Measurements from ENCODE around the gene CDC25B. TPM values are rescaled to one million over a fixed set of nuclear protein-coding genes. Genes with fewer than 3 reads are reported as not detected.

The CDC25B gene
- total RNA-seq, 4 donors from 2014 or later = 13.2 to 72.8 (median 25.5) TPM

DNA sequence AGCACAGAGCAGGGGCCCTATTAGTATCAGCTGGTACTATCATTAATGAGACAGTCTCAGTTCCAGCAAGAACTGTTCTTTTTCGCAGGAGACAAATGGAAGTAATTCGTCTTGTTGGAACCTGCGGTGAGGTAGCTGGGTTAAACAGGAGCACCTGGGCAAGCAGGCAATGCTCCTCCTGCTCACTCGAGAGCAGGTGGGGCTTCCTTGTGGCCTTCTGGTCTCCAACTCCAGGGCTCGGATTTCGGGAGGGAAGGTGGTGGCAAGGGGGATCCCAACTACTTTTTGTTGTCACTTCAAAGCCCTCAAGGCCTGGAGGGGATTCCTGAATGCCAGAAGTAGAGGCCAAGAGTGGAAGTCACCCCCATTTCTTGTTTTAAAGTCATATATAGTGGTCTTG is 13.5 kb upstream of the CDC25B start:
- Histone ChIP-seq H3K27me3 (no peaks in the 10 kb centered on the region), H3K4me3 (no peak overlapping the region), H3K27ac (no peak overlapping the region), H3K9me3 (no peaks in the 10 kb centered on the region), H3K4me1 (peaks cover 4 to 29% of the 10 kb centered on the region in 2 donors), H3K36me3 (no peaks in the 10 kb centered on the region)
- intact Hi-C loops (cut with DNase I; ENCODE audit: low total_unique reads) = no loop called here
- no peak for DNase-seq
- TF ChIP-seq, protein P1, sequence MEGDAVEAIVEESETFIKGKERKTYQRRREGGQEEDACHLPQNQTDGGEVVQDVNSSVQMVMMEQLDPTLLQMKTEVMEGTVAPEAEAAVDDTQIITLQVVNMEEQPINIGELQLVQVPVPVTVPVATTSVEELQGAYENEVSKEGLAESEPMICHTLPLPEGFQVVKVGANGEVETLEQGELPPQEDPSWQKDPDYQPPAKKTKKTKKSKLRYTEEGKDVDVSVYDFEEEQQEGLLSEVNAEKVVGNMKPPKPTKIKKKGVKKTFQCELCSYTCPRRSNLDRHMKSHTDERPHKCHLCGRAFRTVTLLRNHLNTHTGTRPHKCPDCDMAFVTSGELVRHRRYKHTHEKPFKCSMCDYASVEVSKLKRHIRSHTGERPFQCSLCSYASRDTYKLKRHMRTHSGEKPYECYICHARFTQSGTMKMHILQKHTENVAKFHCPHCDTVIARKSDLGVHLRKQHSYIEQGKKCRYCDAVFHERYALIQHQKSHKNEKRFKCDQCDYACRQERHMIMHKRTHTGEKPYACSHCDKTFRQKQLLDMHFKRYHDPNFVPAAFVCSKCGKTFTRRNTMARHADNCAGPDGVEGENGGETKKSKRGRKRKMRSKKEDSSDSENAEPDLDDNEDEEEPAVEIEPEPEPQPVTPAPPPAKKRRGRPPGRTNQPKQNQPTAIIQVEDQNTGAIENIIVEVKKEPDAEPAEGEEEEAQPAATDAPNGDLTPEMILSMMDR (IDR thresholded peaks at IDR 0.05) = no peak
- TF ChIP-seq POLR2A (IDR thresholded peaks at IDR 0.05) = no peak

DNA sequence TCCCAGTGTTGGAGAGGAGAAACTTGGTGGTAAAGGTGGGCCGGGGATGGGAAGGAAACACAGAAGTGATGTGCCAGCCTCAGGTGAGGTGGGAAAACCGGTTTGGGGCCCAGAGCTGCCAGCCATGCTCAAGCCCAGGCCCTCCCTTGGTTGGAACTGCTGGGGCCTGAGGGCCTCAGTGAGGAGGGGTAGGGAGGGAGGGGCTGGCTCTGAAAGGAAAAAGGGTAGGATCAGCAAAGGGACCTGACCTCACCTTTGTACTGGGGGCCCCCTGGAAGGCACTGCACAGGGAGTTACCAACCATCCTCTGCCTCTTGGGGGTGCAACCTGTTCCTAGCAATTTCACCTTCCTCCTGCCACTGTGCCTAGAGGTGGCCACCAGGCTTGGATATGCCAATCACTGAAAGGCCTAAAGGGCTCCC is 13.0 kb upstream of the CDC25B start:
- intact Hi-C loops (cut with DNase I; ENCODE audit: low total_unique reads) = no loop called here
- Histone ChIP-seq H3K27ac (no peak overlapping the region), H3K27me3 (no peaks in the 10 kb centered on the region), H3K4me3 (no peak overlapping the region), H3K9me3 (no peaks in the 10 kb centered on the region), H3K36me3 (no peaks in the 10 kb centered on the region), H3K4me1 (peaks cover 4 to 28% of the 10 kb centered on the region in 2 donors)
- TF ChIP-seq POLR2A (IDR thresholded peaks at IDR 0.05) = no peak
- TF ChIP-seq, protein P1 (IDR thresholded peaks at IDR 0.05) = no peak
- DNase-seq = no peak

DNA sequence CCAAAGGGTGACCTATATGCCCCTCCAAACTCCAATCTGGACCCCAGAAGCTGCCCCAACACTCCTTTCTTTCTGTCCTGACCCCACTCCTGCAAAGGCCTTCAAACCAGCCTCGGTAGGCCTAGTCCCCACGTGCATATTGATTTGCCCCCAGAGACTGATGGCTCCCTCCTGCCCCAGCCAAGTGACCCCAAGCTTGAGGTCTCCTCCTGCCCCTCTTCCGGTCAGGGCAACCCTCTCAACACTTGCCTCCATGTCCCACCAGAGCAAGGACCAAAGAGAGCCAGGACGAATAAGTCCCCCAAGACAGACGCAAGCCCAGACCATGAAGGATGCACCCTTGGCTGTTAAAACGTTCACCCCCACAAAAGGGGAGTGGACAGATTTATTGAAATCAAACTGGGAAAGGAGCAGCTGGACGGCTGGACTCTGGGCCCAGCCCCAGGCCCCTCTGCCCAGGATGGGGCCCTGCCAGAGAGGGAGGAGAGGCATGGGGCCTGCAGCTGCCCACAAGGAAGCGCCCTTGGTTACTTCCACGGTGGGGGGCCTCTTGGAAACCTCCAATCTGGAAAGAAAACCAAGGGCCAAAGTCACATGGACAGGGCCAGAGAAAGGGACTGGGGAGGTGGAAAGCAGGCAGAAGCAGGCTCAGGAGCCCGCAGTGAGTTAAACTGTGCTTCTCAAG is 12.5 kb upstream of the CDC25B start:
- no peak overlapping the region for H3K4me3 ChIP-seq
- no peak for TF ChIP-seq POLR2A (IDR thresholded peaks at IDR 0.05)
- TF ChIP-seq, protein P1 (IDR thresholded peaks at IDR 0.05) = no peak

DNA sequence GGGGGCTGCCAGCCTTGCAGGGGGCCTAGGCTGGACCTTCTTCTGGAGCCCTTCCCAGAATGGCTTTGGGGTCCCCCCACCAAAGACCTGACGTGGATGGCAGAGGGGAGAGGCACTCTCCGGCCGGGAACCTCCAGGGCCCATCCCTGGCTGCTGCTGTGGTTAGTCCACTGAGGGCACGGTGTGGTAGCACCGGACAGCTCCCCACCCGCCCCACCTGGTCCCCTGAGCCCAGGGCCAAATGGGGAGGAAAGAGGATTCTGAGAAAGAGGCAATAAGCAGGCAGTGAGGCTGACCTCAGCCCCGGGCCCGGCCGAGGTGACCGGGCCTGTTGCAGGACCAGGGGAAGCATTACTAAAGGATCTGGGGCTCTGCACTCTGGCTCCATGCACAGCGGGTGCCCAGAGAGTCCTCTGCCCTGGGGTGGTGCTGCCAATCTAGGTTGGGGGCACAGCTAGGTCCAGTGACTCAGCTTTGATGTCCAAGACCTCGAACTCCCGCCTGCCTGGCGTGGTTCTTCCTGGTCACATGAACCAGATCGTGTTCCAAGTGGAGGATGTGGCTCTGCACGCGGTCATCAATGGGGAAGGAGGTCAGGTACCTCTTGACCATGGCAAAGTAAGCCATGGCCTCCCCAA is 11.8 kb upstream of the CDC25B start:
- intact Hi-C loops (cut with DNase I; ENCODE audit: low total_unique reads) = no loop called here
- H3K4me3 ChIP-seq = no peak overlapping the region

More for the DNA sequence above, 12.5 kb upstream of the CDC25B start:
- Histone ChIP-seq H3K27ac (peak overlapping the region in 1 of 2 donors; percentile 84), H3K4me1 (peaks cover 4 to 23% of the 10 kb centered on the region in 2 donors), H3K27me3 (no peaks in the 10 kb centered on the region), H3K9me3 (no peaks in the 10 kb centered on the region), H3K36me3 (no peaks in the 10 kb centered on the region)
- intact Hi-C loops (cut with DNase I; ENCODE audit: low total_unique reads) = no loop called here
- no peak for DNase-seq

More for the DNA sequence above, 11.8 kb upstream of the CDC25B start:
- Histone ChIP-seq H3K9me3 (no peaks in the 10 kb centered on the region), H3K27me3 (no peaks in the 10 kb centered on the region), H3K36me3 (no peaks in the 10 kb centered on the region), H3K27ac (peak overlapping the region in 1 of 2 donors; percentile 84), H3K4me1 (peaks cover 4 to 23% of the 10 kb centered on the region in 2 donors)
- TF ChIP-seq, protein P1 (IDR thresholded peaks at IDR 0.05) = no peak
- no peak for TF ChIP-seq POLR2A (IDR thresholded peaks at IDR 0.05)
- no peak for DNase-seq
